GM04503 (cell line): Measurements from ENCODE around the gene DDIAS.
A peak's percentile ranks its signal among the peaks of the same experiment; 100 is the strongest.
"Not testable (repeated sequence)": the region's sequence is repeated elsewhere in the genome, so short reads cannot be mapped to it uniquely, and the experiment has no call there.

Experiments
- DNase-seq: peaks from one replicate; pipeline ENCODE4 v3.0.0-alpha.2; 2012; ENCODE audit warnings: low read depth

DDIAS gene

GRCh38 chr11:82901165-82901921, at the start of gene DDIAS:
Gene DDIAS (plus strand): TSS chr11:82901736. CDS start chr11:82914739, 13,003 bp downstream.
- peak; percentile 86 for DNase-seq

DNA sequence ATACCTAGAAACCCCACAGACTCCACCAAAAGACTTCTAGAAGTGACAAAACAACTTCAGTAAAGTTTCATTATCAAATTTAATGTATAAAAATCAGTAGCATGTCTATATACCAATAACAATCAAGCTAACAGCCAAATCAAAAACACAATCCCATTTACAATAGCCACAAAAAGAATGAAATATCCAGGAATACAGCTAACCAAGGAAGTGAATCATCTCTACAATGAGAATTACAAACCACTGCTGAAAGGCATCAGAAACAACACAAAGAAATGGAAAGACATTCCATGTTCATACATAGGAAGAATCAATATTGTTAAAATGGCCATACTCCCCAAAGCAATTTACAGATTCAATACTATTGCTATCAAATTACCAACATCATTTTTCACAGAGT, 47.3 kb upstream of the DDIAS start:
- DNase-seq = no peak

DNA sequence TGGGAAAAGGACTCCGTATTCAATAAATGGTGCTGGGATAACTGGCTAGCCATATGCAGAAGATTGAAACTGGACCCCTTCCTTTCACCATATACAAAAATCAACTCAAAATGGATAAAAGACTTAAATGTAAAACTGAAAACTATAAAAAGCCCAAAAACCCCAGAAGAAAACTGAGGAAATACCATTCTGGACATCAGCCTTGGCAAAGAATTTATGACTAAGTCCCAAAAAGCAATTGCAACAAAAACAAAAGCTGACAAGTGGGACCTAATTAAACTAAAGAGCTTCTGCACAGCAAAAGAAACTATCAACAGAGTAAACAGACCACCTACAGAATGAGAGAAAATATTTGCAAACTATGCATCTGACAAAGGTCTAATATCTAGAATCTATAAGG, 46.6 kb upstream of the DDIAS start:
- DNase-seq = not testable (repeated sequence)

- no peak for DNase-seq
Observed at GRCh38 chr11:82855616-82856015, 45.9 kb upstream of the DDIAS start.

- no peak for DNase-seq
Observed at GRCh38 chr11:82857145-82857544, 44.4 kb upstream of the DDIAS start.

GRCh38 chr11:82858133-82858532, 43.4 kb upstream of the DDIAS start:
- DNase-seq = no peak

- peak; percentile 57 for DNase-seq
Observed at GRCh38 chr11:82858556-82859091, 42.9 kb upstream of the DDIAS start.

DNA sequence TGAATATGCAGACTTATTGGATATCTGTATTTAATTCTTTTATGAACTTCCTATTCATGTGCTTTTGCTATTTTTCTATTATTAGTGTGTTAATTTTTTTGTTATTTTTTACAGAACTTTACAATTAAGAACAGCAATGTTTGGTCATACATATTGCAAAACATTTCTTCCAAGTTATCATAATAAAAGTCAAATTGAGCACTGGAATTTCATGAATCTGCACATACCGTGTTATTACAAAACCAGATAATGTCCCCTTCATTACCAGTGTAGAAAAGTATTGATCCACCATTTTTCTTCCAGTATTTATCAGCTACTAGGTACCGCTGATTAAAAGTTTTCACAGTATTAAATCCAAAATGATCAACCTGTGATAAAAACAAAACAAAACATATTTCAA, 41.8 kb upstream of the DDIAS start:
- no peak for DNase-seq

GRCh38 chr11:82862379-82862778, 39.2 kb upstream of the DDIAS start:
- no peak for DNase-seq

DNA sequence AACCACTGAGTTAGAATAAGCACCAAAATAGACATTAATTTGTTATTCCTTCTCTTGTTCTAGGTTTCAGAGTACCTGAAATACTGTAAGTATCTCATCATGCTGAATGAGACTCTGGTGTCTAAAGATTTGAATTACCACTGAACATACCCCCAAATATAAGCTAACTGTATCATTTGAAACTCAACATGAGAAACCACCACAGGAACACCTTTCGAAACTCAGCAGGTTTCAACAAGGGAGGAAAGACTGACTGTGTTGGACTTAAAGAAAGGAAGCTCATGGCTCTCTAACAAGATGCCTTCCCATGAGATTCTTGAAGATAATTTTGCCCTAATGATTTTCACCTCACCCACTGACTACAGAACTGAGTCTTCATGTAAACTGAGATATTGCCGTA, 38.3 kb upstream of the DDIAS start:
- no peak for DNase-seq

DNA sequence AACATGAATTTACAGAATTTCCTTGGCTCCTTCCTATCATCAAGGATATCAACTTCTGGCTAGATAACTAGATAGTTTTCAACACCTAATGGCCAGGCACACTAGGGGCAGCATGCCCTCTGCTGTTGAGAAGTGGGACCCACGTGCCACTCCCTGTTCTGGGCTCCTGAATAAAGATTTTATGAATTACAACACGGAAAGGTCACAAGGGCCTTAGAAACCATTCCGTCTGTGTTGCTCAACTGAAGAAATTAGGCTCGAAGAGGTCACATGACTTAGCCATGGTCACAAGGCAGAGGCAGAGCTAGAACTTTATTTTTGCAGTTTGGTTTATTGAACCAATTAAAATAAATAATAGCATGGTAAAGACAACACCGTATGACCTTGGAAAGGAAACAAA, 37.3 kb upstream of the DDIAS start:
- DNase-seq = no peak

GRCh38 chr11:82865841-82866240, 35.7 kb upstream of the DDIAS start:
- DNase-seq = no peak

DNA sequence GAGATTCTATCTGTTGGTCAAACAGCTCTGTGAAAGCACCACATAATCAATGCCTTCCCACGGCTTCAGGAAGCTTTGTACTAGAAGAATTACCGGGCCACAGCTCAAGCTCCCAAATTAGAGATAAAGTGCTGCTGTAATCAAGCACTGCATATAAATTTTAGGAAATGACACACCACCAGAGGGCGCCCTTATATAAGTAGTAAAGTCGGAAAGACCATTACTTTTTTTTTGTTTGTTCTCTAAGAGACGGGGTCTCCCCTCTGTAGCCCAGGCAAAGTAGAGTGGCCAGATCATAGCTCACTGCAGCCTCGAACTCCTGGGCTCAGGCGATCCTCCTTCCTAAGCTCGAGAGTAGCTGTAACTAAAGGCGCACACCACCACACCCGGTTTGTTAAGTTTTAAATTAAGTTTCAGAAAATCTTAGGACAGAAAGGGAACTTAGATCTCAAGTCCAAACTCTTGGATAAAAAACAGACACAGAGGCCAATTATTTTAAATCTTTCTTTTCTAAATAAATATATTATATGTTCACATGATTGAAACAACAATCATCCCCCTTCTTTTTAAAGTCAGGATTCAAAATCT, 33.9 kb upstream of the DDIAS start:
- no peak for DNase-seq

GRCh38 chr11:82869657-82870056, 31.9 kb upstream of the DDIAS start:
- no peak for DNase-seq

DNA sequence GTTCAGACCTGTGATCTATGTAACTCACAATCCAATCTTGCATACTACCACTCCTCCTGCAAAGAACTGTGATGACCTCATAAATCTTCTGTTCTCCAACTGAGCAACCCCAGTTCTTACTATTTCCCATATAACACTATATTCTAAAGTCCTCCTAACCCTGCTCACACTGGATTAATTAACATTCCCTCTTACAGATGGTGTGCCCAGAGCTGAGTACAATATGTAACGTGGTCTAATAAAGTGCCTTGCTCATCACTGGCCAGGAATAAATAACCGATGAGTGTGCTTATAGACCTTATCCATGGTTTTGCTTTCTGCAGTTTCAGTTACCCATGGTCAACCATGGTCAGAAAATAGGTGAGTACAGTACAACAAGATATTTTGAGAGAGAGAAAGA, 29.9 kb upstream of the DDIAS start:
- DNase-seq = no peak

- no peak for DNase-seq
Observed at GRCh38 chr11:82872377-82873150, 29.0 kb upstream of the DDIAS start.

- DNase-seq = no peak
Observed at GRCh38 chr11:82873919-82874333, 27.6 kb upstream of the DDIAS start.

GRCh38 chr11:82874646-82875523, 26.7 kb upstream of the DDIAS start:
- no peak for DNase-seq

- no peak for DNase-seq
Observed at GRCh38 chr11:82883853-82884252, 17.7 kb upstream of the DDIAS start.

DNA sequence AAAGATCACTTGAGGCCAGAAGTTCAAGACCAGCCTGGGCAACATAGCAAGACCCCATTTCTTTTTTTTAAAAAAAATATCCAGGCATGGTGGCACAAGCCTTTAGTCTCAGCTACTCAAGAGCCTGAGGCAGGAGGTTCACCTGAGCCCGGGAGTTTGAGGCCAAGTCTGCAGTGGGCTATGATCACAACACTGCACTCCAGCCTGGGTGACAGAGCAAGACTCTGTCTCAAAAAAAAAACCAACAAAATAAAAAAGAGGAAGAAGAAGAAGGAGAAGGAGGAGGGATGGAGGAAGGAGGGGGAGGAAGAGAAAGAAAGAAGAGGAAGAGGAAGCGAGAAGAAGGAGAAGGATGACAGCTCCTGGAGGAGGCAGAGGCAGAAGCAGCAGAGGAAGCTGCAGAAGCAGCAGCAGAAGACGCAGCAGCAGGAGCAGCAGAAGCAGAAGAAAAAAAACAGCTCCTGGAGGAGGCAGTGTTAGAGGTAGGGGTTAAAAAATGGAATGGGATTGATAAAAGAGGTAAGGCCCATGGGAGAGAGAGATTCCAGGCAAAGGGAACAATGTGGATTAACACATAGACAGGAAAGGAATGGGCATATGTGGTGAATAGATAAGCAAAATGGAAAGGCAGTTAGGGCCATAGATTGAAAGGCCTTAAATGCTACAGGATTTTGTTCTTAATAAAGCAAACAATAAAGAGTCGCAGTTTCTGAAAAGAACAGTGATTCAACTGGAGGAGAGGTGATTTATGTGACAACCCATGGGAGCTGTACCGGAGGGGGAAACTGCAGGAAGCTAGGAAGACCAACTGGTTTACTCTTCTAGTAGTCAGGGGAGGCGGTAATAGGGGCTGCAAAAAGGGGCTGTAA, 12.2 kb upstream of the DDIAS start:
- DNase-seq = no peak

DNA sequence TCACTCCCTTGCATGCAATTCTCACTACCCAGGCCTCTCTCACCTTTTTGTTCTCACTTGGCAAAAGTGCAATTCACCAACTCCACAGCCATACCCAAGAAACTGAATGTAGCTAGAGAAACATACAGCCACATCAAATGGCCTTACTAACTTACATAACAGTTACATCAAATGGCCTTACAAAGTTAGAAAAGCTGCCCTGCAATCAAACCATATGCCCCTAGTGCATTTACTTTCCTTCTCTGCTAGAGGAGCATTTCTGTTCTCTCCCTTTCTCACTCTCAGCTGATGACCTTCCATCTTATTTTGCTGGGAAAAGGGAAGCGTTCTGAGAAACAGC, 11.6 kb upstream of the DDIAS start:
- no peak for DNase-seq
